GM19025 (cell line): ENCODE data around the gene PRKG1.
"Not testable (repeated sequence)": the region's sequence is repeated elsewhere in the genome, so short reads cannot be mapped to it uniquely, and the experiment has no call there.

ENCODE experiments used
- ATAC-seq: cut with Tn5 transposase; IDR thresholded peaks from one replicate; pipeline ENCODE4 v1.9.1; 2021; ENCODE audit warnings: mild to moderate bottlenecking, low read depth, moderate library complexity; ENCODE audit not compliant: unreplicated experiment

PRKG1 gene

GRCh38 chr10:51366044-51366443 is 291.8 kb downstream of the PRKG1 start:
- ATAC-seq: no peak

- no peak for ATAC-seq
Observed at GRCh38 chr10:51367127-51367526, 292.8 kb downstream of the PRKG1 start.

GRCh38 chr10:51367694-51368093 is 293.4 kb downstream of the PRKG1 start:
- no peak for ATAC-seq

- no peak for ATAC-seq
Observed at GRCh38 chr10:51368943-51369342, 294.7 kb downstream of the PRKG1 start.

- ATAC-seq: no peak
Observed at GRCh38 chr10:51369903-51370302, 295.6 kb downstream of the PRKG1 start.

DNA sequence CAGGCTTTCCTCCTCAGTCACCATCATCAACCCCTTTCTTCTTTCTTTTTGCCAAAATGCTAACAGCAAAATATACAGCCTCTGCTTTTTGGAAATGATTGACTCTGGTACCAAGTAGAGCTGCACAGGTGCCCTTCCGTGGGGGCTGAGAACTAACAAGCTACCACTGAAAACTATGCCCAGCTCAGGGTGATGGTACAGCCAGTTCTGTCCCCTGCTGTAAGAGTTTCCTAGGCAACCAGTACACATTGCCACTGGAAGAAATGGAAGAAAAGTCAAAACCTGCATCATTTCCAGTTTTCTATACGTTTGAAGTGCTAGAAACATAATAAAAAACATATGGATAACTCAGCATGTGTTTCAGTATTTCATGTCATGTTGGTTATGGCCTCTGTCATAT is 297.5 kb downstream of the PRKG1 start:
- no peak for ATAC-seq

GRCh38 chr10:51375790-51376189 is 301.5 kb downstream of the PRKG1 start:
- ATAC-seq: no peak

- ATAC-seq: no peak
Observed at GRCh38 chr10:51377070-51377931, 303.0 kb downstream of the PRKG1 start.

- ATAC-seq: no peak
Observed at GRCh38 chr10:51377932-51378599, 303.8 kb downstream of the PRKG1 start.

DNA sequence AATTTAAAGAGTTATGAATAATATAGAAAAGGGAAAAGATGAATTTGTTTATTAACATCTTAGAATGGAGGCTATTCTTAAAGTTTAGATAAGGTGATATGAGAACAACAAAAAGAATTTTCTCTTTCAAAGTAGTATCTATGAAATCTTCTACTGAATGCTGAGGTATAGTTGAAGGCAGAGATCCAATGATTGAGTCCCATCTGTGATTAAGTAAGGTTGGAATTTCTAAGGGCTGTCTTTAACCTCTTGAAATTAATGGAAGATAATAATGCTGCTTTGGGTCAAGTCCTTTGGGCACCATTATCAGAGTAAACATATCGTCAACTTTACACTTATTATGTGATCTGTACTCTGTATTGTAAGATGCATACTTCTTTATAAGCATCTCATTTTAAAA is 307.9 kb downstream of the PRKG1 start:
- no peak for ATAC-seq

- ATAC-seq: no peak
Observed at GRCh38 chr10:51384971-51385370, 310.7 kb downstream of the PRKG1 start.

- no peak for ATAC-seq
Observed at GRCh38 chr10:51386248-51386885, 312.1 kb downstream of the PRKG1 start.

GRCh38 chr10:51389415-51390321 is 315.4 kb downstream of the PRKG1 start:
- peak; percentile 80 for ATAC-seq

DNA sequence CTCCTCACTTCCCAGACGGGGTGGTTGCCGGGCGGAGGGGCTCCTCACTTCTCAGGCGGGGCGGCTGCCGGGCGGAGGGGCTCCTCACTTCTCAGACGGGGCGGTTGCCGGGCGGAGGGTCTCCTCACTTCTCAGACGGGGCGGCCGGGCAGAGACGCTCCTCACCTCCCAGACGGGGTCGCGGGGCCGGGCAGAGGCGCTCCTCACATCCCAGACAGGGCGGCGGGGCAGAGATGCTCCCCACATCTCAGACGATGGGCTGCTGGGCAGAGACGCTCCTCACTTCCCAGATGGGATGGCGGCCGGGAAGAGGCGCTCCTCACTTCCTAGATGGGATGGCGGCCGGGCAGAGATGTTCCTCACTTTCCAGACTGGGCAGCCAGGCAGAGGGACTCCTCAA is 318.7 kb downstream of the PRKG1 start:
- ATAC-seq: not testable (repeated sequence)

- ATAC-seq: no peak
Observed at GRCh38 chr10:51394039-51394438, 319.8 kb downstream of the PRKG1 start.

DNA sequence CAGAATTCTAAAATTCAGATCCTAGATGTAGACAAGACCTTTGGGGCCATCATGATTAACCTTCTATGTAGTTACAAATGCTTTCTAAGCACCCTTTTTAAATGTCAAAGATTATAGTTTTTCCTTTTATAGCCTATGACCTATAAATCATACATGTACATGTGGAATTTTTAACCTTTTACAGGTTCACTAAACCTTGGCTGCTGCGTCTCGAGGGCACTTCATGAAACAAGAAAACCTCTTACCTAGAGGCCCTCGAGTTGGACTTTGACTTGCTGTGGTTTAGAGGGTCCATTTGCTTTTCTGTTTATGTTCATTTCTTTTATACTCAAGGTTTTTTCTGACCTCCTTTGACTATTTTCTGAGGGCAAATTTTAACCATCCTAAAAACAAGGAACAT is 323.0 kb downstream of the PRKG1 start:
- ATAC-seq: no peak

- no peak for ATAC-seq
Observed at GRCh38 chr10:51397695-51398094, 323.4 kb downstream of the PRKG1 start.

DNA sequence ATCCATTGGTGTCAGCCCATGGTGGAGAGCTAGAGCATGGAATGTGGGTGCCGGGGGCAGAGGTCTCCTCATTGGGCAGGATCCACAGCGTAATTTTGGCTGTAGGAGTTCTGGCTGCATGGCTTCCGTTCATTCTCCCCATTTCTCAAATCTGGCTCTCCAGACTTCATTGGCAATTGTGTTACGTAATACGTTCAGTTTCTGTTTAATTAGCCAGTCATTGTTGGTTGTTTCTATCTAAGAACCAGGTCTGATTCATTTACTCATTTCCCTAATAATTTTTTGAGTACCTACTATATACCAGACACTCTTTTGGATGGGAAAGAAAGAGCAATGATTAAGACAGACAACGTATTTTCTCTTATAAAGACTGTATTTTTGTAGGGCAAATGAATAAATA is 325.6 kb downstream of the PRKG1 start:
- ATAC-seq: no peak

DNA sequence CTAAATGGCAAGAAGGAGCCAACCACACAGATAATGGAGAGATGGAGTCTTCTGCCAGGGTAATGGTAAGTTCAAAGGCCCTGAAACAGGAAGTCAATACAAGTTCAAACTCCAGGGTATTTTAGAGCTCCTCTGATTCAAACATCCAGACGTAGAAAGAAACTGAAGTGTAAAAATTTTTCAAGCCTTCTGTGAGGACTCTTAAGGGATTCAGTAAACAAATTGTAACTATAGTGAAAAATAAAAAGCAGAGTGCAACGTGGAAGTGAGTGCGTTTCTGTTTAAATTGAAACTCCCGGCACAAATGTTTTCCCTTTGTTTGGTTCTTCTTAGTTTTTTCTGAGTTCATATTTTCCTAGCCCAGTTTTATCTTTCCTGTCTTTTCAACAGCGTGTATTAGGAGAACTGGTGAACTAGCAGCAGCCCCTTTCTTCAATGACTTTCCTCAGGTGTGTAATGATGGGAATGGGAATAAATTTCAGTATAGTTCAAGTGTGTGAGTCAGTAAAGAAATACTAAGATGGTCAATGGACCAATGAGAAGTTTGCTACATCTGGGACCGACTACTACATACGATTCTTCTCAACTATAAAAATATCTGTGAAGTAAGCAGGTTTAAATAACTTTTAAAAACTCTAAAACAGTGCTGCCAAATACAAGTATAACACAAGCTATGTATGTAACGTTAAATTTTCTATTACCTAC is 326.3 kb downstream of the PRKG1 start:
- no peak for ATAC-seq

GRCh38 chr10:51403521-51403920 is 329.2 kb downstream of the PRKG1 start:
- no peak for ATAC-seq
